Erythroblast (primary cell): ENCODE data around the gene STK32C.

ENCODE experiments used
- GATA1 ChIP-seq: IDR thresholded peaks from 2 replicates; pipeline ENCODE4 v1.6.1; 2011; ENCODE audit warnings: low read depth, mild to moderate bottlenecking, control low read depth, low read length, moderate library complexity
- POLR2A ChIP-seq: IDR thresholded peaks from 2 replicates; pipeline ENCODE4 v1.6.1; 2011; ENCODE audit warnings: mild to moderate bottlenecking, low read length

- no peak for TF ChIP-seq POLR2A
- TF ChIP-seq GATA1: no peak
Measured at GRCh38 chr10:132309879-132310591, 2.3 kb upstream of the STK32C start.
